K562 (cell line): ENCODE data around the gene MEPE. TPM values are rescaled to one million over a fixed set of nuclear protein-coding genes. Genes with fewer than 3 reads are reported as not detected.
A peak's percentile ranks its signal among the peaks of the same experiment; 100 is the strongest.

ENCODE experiments used
- ATAC-seq: fragments of 200-7000 bp; cut with Tn5 transposase; 3 replicates; pipeline ENCODE4 v1.9.1; 2020; ENCODE audit warnings: moderate library complexity
- BruUV-seq: library from RNA; stranded (reverse); fragments of 400-500 nt; replicated peaks from 2 replicates; lab custom pipeline; 2021; lab: Mats Ljungman, UMichigan
- CTCF ChIA-PET: fragments of 300-600 bp; formaldehyde crosslinking; extraction: SDS; loops from one replicate; lab custom pipeline; 2021; ENCODE audit warnings: low intra/inter-chr PET ratio; lab: Yijun Ruan, JAX
- POLR2A ChIA-PET: fragments of 300-600, 350-650 bp; sonication (Branson Sonifier 250); formaldehyde crosslinking; extraction: SDS; loops from one replicate; lab custom pipeline; 2021; ENCODE audit warnings: antibody characterized with exemption, inconsistent platforms; lab: Yijun Ruan, JAX
- DNase-seq, 4 experiments: peaks; one replicate each; pipeline versions ENCODE4 v3.0.0 to v3.0.0-alpha.2; 2011 to 2018; ENCODE audit warnings: low spot score in 3 of 4, mixed read lengths in 3 of 4; ENCODE audit errors: extremely low read depth in 1 of 4
- FAIRE-seq: peaks from 2 replicates; lab custom pipeline; 2011; peaks lifted over from hg19 to GRCh38; lab: Jason Lieb, UNC
- H2AFZ ChIP-seq: 2 replicates; pipeline ENCODE4 v1.6.0; 2011; ENCODE audit warnings: low read depth, low read length, control low read depth, inconsistent platforms
- H3K27ac ChIP-seq: fragments of 200-600 bp; 3 replicates; pipeline ENCODE4 v1.8.0; 2011; ENCODE audit warnings: low read depth, mild to moderate bottlenecking, control low read depth, inconsistent platforms, low read length, moderate library complexity, mixed read lengths; ENCODE audit errors: extremely low read depth
- H3K27me3 ChIP-seq, 2 experiments: fragments of 300-600 bp in 1 of 2; 2 replicates in 1 of 2; 3 replicates in 1 of 2; pipeline versions ENCODE4 v1.6.0 to v1.8.0; 2011; ENCODE audit warnings: inconsistent platforms in 2 of 2, low read length in 2 of 2, mild to moderate bottlenecking in 1 of 2, mixed read lengths in 1 of 2, moderate library complexity in 1 of 2; ENCODE audit not compliant: control insufficient read depth in 2 of 2, insufficient read depth in 2 of 2
- H3K36me3 ChIP-seq: fragments of 300-600 bp; 3 replicates; pipeline ENCODE4 v1.8.0; 2011; ENCODE audit warnings: mild to moderate bottlenecking, low read length, inconsistent platforms; ENCODE audit not compliant: control insufficient read depth, insufficient read depth
- H3K4me1 ChIP-seq, 2 experiments: fragments of 200-600 bp in 1 of 2; replicated peaks in 1 of 2; 2 replicates in 1 of 2; 3 replicates in 1 of 2; pipeline versions ENCODE4 v1.5.1 to v1.8.0; 2011; ENCODE audit warnings: inconsistent platforms in 2 of 2, low read length in 2 of 2, mild to moderate bottlenecking in 1 of 2, mixed read lengths in 1 of 2, moderate library complexity in 1 of 2; ENCODE audit not compliant: control insufficient read depth in 2 of 2, insufficient read depth in 2 of 2
- H3K4me2 ChIP-seq: 2 replicates; pipeline ENCODE4 v1.6.1; 2011; ENCODE audit warnings: low read length, control low read depth, inconsistent platforms, mixed read lengths; ENCODE audit not compliant: insufficient read depth
- H3K4me3 ChIP-seq: fragments of 200-600 bp; sonication (generic), shearing (Covaris generic); 2 replicates; pipeline ENCODE4 v1.5.1; 2016; ENCODE audit warnings: control low read depth, inconsistent platforms
- H3K79me2 ChIP-seq: fragments of 200-600 bp; 3 replicates; pipeline ENCODE4 v1.8.0; 2011; ENCODE audit warnings: low read length, inconsistent platforms; ENCODE audit not compliant: control insufficient read depth, insufficient read depth
- H3K9ac ChIP-seq, 2 experiments: 2 replicates each; pipeline versions ENCODE4 v1.6.0 to v1.6.1; 2011; ENCODE audit warnings: low read depth in 2 of 2, low read length in 2 of 2, control low read depth in 1 of 2, inconsistent platforms in 1 of 2, mild to moderate bottlenecking in 1 of 2, mixed read lengths in 1 of 2; ENCODE audit not compliant: insufficient read depth in 1 of 2
- H3K9me1 ChIP-seq: one replicate; pipeline ENCODE4 v1.6.0; 2011; ENCODE audit warnings: inconsistent platforms, mild to moderate bottlenecking, low read length, moderate library complexity; ENCODE audit not compliant: control insufficient read depth, insufficient read depth
- H3K9me3 ChIP-seq: replicated peaks from 2 replicates; pipeline ENCODE4 v1.5.1; 2011; ENCODE audit warnings: low read depth, low read length, inconsistent platforms; ENCODE audit not compliant: control insufficient read depth, insufficient read depth
- H4K20me1 ChIP-seq: replicated peaks from 2 replicates; pipeline ENCODE4 v1.6.1; 2011; ENCODE audit warnings: low read length, inconsistent platforms, mixed read lengths; ENCODE audit not compliant: control insufficient read depth, insufficient read depth
- ARID2 ChIP-seq: fragments of 450-650 bp; IDR thresholded peaks from 2 replicates; pipeline ENCODE4 v1.6.1; 2017; ENCODE audit warnings: antibody characterized with exemption, mild to moderate bottlenecking
- ARNT ChIP-seq, 2 experiments: fragments of 450-650 bp; IDR thresholded peaks; 2 replicates each; pipeline ENCODE4 v1.6.1; 2016; ENCODE audit warnings: mild to moderate bottlenecking in 1 of 2
- ATF1 ChIP-seq, 2 experiments: fragments of 450-650 bp in 1 of 2; IDR thresholded peaks; 2 replicates each; pipeline ENCODE4 v1.6.1; 2016; ENCODE audit warnings: missing compliant biosample characterization in 1 of 2, missing genetic modification characterization in 1 of 2
- ATF7 ChIP-seq: fragments of 450-650 bp; IDR thresholded peaks from 2 replicates; pipeline ENCODE4 v1.7.1; 2014; ENCODE audit warnings: mild to moderate bottlenecking, moderate library complexity
- CBFA2T2 ChIP-seq: fragments of 450-650 bp; conservative IDR thresholded peaks from 2 replicates; pipeline ENCODE4 v1.6.1; 2017; ENCODE audit warnings: mild to moderate bottlenecking
- CBFA2T3 ChIP-seq: fragments of 450-650 bp; IDR thresholded peaks from 2 replicates; pipeline ENCODE4 v1.6.1; 2017
- CSDE1 ChIP-seq, 2 experiments: fragments of 450-650 bp; IDR thresholded peaks; 2 replicates each; pipeline ENCODE4 v1.6.1; 2016; ENCODE audit warnings: mild to moderate bottlenecking in 1 of 2
- DNMT1 ChIP-seq: fragments of 450-650 bp; IDR thresholded peaks from 2 replicates; pipeline ENCODE4 v1.6.1; 2016; ENCODE audit warnings: antibody characterized with exemption, mild to moderate bottlenecking
- MYBL2 ChIP-seq, 2 experiments: fragments of 450-650 bp in 1 of 2; sonication (generic) in 1 of 2; formaldehyde crosslinking in 1 of 2; IDR thresholded peaks; 2 replicates each; pipeline versions ENCODE4 v1.6.1 to v1.8.1; 2017 to 2022; ENCODE audit warnings: borderline replicate concordance in 1 of 2, inconsistent platforms in 1 of 2, low read depth in 1 of 2, mild to moderate bottlenecking in 1 of 2, missing genetic modification reagents in 1 of 2, moderate library complexity in 1 of 2
- NCOA2 ChIP-seq, 2 experiments: fragments of 450-650 bp; IDR thresholded peaks; 2 replicates each; pipeline ENCODE4 v1.6.1; 2018; ENCODE audit warnings: mild to moderate bottlenecking in 2 of 2, moderate library complexity in 1 of 2; ENCODE audit not compliant: partially characterized antibody in 2 of 2
- POLR3G ChIP-seq: IDR thresholded peaks from 2 replicates; pipeline ENCODE4 v1.6.1; 2011; ENCODE audit not compliant: insufficient read length, insufficient replicate concordance; ENCODE audit errors: extremely low read depth
- STAT5B ChIP-seq: fragments of 250-450 bp; sonication (Bioruptor Pico); IDR thresholded peaks from 2 replicates; pipeline ENCODE4 v1.8.0; 2021; ENCODE audit warnings: mild to moderate bottlenecking, inconsistent platforms
- YBX1 ChIP-seq: fragments of 450-650 bp; IDR thresholded peaks from 2 replicates; pipeline ENCODE4 v1.7.1; 2016; ENCODE audit warnings: mild to moderate bottlenecking
- ZNF24 ChIP-seq: fragments of 450-650 bp; IDR thresholded peaks from 2 replicates; pipeline ENCODE4 v1.6.1; 2016
- WGBS: fragments of 100-300 bp; shearing (Covaris generic); methylation state at CpG from one replicate; pipeline ENCODE4 v1.1.6; 2016; ENCODE audit warnings: low coverage, mixed read lengths; ENCODE audit not compliant: insufficient coverage; ENCODE audit errors: missing lambda C conversion rate; 5-methylcytosine and 5-hydroxymethylcytosine counted together
- in situ Hi-C: fragments of 300-500 bp; cut with MboI; formaldehyde crosslinking; loops from 4 replicates; pipeline ENCODE4 v1.15.0; 2018; ENCODE audit warnings: inconsistent platforms, mixed read lengths
- intact Hi-C: fragments of 100-400 bp; cut with micrococcal nuclease; formaldehyde crosslinking; loops from 2 replicates; pipeline ENCODE4 v1.14.2; 2022
- polyA plus RNA-seq, 8 experiments: library from polyadenylated mRNA; depleted of rRNA in 4 of 8; stranded (reverse) in 5 of 8; unstranded in 3 of 8; fragments of >200 nt; fragmentation: Nextera tagmentation in 2 of 8; fragmentation: Illumina TruSeq in 1 of 8; extraction: Ambion mirVana in 2 of 8; extraction: Trizol in 1 of 8; gene quantifications; 2 replicates each; pipeline versions ENCODE4 v1.2.1 to v1.2.3, GENCODE V29; 2011 to 2014; ENCODE audit warnings: inconsistent platforms in 1 of 8, missing spikeins in 1 of 8
- total RNA-seq, 7 experiments: library from RNA; depleted of rRNA in 6 of 7; stranded (reverse); fragments of >200 nt in 6 of 7; fragmentation: Illumina TruSeq in 2 of 7; extraction: Trizol in 2 of 7; gene quantifications; 2 replicates each; pipeline versions ENCODE4 v1.2.1 to v1.2.3, GENCODE V29; 2011 to 2021; ENCODE audit warnings: low replicate concordance in 1 of 7
- TF ChIP-seq, protein P1 (sequence below): sonication (generic); formaldehyde crosslinking; IDR thresholded peaks from 2 replicates; pipeline ENCODE4 v1.5.0; 2020; ENCODE audit warnings: missing genetic modification reagents
- TF ChIP-seq, protein P2 (sequence below), 2 experiments: fragments of 450-650 bp in 1 of 2; sonication (generic) in 1 of 2; formaldehyde crosslinking in 1 of 2; IDR thresholded peaks in 1 of 2; conservative IDR thresholded peaks in 1 of 2; 2 replicates each; pipeline versions ENCODE4 v1.6.1 to v1.8.1; 2016 to 2023; ENCODE audit warnings: mild to moderate bottlenecking in 2 of 2, moderate library complexity in 2 of 2, inconsistent platforms in 1 of 2, missing genetic modification reagents in 1 of 2

Gene MEPE
- total and polyA plus RNA-seq, 9 of the 15 experiments (the other 6 are each of a cell fraction or from before 2014, with no cell fraction given): not detected

DNA sequence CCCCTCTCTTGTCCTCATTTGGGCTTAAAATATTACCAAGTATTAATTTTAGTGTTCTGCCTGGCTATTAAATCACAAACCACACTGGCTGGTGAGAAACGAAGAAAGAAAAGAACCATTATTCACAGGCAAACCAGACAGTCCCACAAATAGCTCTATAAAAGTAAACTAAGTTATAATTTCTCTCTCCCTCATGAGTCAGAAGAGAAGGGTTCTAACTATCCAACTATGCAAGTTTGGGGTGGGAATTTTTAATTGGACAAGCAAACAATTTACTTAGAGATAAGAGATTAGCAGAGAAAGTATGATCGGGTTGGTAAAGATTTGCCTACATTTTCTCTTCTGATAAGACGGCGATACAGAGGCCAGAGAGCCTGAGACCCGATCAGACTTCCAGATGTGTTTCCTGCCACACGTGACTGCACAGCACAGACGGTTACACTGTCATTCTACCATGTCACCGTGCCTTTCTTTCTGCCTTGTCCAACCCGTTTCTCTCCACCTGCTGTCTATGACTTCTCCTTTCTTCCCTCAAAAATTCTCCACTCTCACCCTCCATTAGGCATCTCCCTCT lies 52.3 kb downstream of the MEPE start:
- TF ChIP-seq ZNF24: no peak
- TF ChIP-seq, protein P1, sequence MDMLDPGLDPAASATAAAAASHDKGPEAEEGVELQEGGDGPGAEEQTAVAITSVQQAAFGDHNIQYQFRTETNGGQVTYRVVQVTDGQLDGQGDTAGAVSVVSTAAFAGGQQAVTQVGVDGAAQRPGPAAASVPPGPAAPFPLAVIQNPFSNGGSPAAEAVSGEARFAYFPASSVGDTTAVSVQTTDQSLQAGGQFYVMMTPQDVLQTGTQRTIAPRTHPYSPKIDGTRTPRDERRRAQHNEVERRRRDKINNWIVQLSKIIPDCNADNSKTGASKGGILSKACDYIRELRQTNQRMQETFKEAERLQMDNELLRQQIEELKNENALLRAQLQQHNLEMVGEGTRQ: 0 out of 2 replicates have a peak, but pooled peaks have one; percentile 10
- TF ChIP-seq DNMT1: no peak
- H3K4me3 ChIP-seq: no peak overlapping the region
- H3K4me2 ChIP-seq: no peak overlapping the region
- no peaks in the 10 kb centered on the region for H3K27me3 ChIP-seq
- ChIA-PET CTCF (no interaction called here), POLR2A (no interaction called here)
- no peaks in the 10 kb centered on the region for H4K20me1 ChIP-seq
- H3K9me1 ChIP-seq: no peaks in the 10 kb centered on the region
- no peaks in the 10 kb centered on the region for H3K4me1 ChIP-seq
- ATAC-seq (no peak), FAIRE-seq (no peak), DNase-seq (no peak)
- no peak overlapping the region for H2AFZ ChIP-seq
- in situ Hi-C loops (no loop called here), intact Hi-C loops (no loop called here)
- no peak overlapping the region for H3K9ac ChIP-seq
- H3K79me2 ChIP-seq: no peaks in the 10 kb centered on the region
- no TSS peak for BruUV-seq
- no peak overlapping the region for H3K27ac ChIP-seq
- no peaks in the 10 kb centered on the region for H3K36me3 ChIP-seq
- no peaks in the 10 kb centered on the region for H3K9me3 ChIP-seq
- 2% methylated on average over 9 of the region's 9 CpGs for WGBS

DNA sequence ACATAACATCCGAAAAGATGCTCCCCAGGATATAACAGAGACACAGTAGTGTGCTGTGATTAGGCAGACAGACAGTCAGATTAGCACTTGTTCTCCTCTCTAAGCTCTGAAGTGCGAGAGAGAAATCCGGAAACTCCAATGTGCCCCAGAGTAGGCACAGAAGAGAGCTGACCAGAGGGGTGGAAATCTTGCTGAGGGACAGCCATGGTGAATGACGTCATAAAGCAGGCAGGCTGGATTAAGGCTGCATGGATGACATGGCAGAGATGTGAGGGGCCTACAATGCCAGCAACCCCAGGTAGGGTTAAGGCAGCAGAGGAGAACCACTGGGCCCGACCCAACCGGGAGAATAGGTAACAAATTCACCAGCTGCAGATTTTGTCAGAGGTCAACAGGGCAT lies 53.3 kb downstream of the MEPE start:
- POLR2A ChIA-PET: interaction anchor here (0.6 kb wide), 1 partner anchor 14 kb away, joined by 3 read pairs; no protein-coding TSS in a partner anchor
- no peak for TF ChIP-seq CBFA2T2
- TF ChIP-seq ATF7: 0 out of 2 replicates have a peak, but pooled peaks have one; percentile 38
- no peak for TF ChIP-seq MYBL2 (IDR thresholded peaks at IDR 0.05; ENCODE audit: low read depth)
- no peak for TF ChIP-seq MYBL2 (CRISPR knock-in tag; IDR thresholded peaks at IDR 0.05; ENCODE audit: borderline replicate concordance)
- TF ChIP-seq CSDE1 (IDR thresholded peaks at IDR 0.05): no peak
- no peak for TF ChIP-seq CBFA2T3
- TF ChIP-seq ARID2: no peak
- TF ChIP-seq NCOA2 (IDR thresholded peaks at IDR 0.05; ENCODE audit: partially characterized antibody in 2 of 2): no peak
- TF ChIP-seq ATF1 (CRISPR knock-in tag; IDR thresholded peaks at IDR 0.05): no peak
- TF ChIP-seq ATF1 (tag; IDR thresholded peaks at IDR 0.05): peak; percentile 28; the same call in 1 of the 2 replicates
- TF ChIP-seq ARNT (IDR thresholded peaks at IDR 0.05): no peak
- TF ChIP-seq, protein P2, sequence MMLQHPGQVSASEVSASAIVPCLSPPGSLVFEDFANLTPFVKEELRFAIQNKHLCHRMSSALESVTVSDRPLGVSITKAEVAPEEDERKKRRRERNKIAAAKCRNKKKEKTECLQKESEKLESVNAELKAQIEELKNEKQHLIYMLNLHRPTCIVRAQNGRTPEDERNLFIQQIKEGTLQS (IDR thresholded peaks at IDR 0.05): peak; percentile 59
- TF ChIP-seq, protein P2 (CRISPR knock-in tag; conservative IDR thresholded peaks at IDR 0.05): no peak
- TF ChIP-seq YBX1: no peak
- TF ChIP-seq STAT5B (CRISPR knock-in tag): no peak
- TF ChIP-seq POLR3G: no peak

More for the DNA sequence above, 53.3 kb downstream of the MEPE start:
- no peaks in the 10 kb centered on the region for H4K20me1 ChIP-seq
- H2AFZ ChIP-seq: no peak overlapping the region
- no peaks in the 10 kb centered on the region for H3K27me3 ChIP-seq
- no peaks in the 10 kb centered on the region for H3K36me3 ChIP-seq
- H3K27ac ChIP-seq: no peak overlapping the region
- H3K9me1 ChIP-seq: no peaks in the 10 kb centered on the region
- ATAC-seq (no peak), FAIRE-seq (no peak), DNase-seq (no peak)
- intact Hi-C loops (no loop called here), in situ Hi-C loops (no loop called here)
- no peaks in the 10 kb centered on the region for H3K4me1 ChIP-seq
- H3K4me3 ChIP-seq: no peak overlapping the region
- no peak overlapping the region for H3K9ac ChIP-seq
- BruUV-seq: no TSS peak
- CTCF ChIA-PET: no interaction called here
- 2% methylated on average over 6 of the region's 6 CpGs for WGBS
- no peaks in the 10 kb centered on the region for H3K9me3 ChIP-seq
- H3K4me2 ChIP-seq: no peak overlapping the region
- H3K79me2 ChIP-seq: no peaks in the 10 kb centered on the region
